Spleen (tissue), 11 donors: Measurements from ENCODE around the gene C1QL3. TPM values are rescaled to one million over a fixed set of nuclear protein-coding genes. Genes with fewer than 3 reads are reported as not detected.

ENCODE experiments used
- DNase-seq: peaks from one replicate; pipeline ENCODE4 v3.0.0-alpha.2; 2020
- H3K27ac ChIP-seq, 8 donors: fragments of 200-600 bp; sonication (generic) in 7 of 8; 1 replicate in 4 of 8; 2 replicates in 4 of 8; pipeline versions ENCODE4 v1.5.0 to v1.8.0; 2016 to 2021; ENCODE audit warnings: inconsistent platforms in 4 of 8, mild to moderate bottlenecking in 4 of 8, moderate library complexity in 1 of 8
- H3K27me3 ChIP-seq, 7 donors: fragments of 200-600 bp; sonication (generic) in 6 of 7; replicated peaks in 1 of 7; 1 replicate in 4 of 7; 2 replicates in 3 of 7; pipeline versions ENCODE4 v1.5.0 to v1.8.0; 2016 to 2021; ENCODE audit warnings: inconsistent platforms in 3 of 7, mild to moderate bottlenecking in 1 of 7
- H3K36me3 ChIP-seq, 6 donors: fragments of 200-600 bp; sonication (generic) in 5 of 6; 1 replicate in 4 of 6; 2 replicates in 2 of 6; pipeline versions ENCODE4 v1.5.0 to v1.8.0; 2016 to 2021; ENCODE audit warnings: inconsistent platforms in 2 of 6
- H3K4me1 ChIP-seq, 6 donors: fragments of 200-600 bp; sonication (generic) in 5 of 6; 1 replicate in 3 of 6; 2 replicates in 3 of 6; pipeline versions ENCODE4 v1.5.0 to v1.8.0; 2016 to 2021; ENCODE audit warnings: inconsistent platforms in 3 of 6
- H3K4me3 ChIP-seq, 8 donors: fragments of 200-600 bp; sonication (generic) in 7 of 8; 1 replicate in 4 of 8; 2 replicates in 4 of 8; pipeline versions ENCODE4 v1.5.0 to v1.8.0; 2016 to 2021; ENCODE audit warnings: inconsistent platforms in 4 of 8, mild to moderate bottlenecking in 4 of 8, moderate library complexity in 2 of 8
- H3K9me3 ChIP-seq, 8 donors: fragments of 200-600 bp; sonication (generic) in 7 of 8; 1 replicate in 4 of 8; 2 replicates in 4 of 8; pipeline versions ENCODE4 v1.5.0 to v1.8.0; 2016 to 2021; ENCODE audit warnings: inconsistent platforms in 4 of 8
- POLR2A ChIP-seq, 3 donors: fragments of 450-650 bp; IDR thresholded peaks; one replicate each; pipeline ENCODE4 v1.5.1; 2017; ENCODE audit warnings: antibody characterized with exemption in 3 of 3, mild to moderate bottlenecking in 1 of 3
- POLR2AphosphoS5 ChIP-seq, 3 donors: sonication (generic); formaldehyde crosslinking; IDR thresholded peaks; one replicate each; pipeline ENCODE4 v1.5.1; 2017; ENCODE audit warnings: antibody characterized with exemption in 3 of 3
- WGBS, 5 donors: extraction: QIAGEN DNeasy Blood & Tissue Kit in 3 of 5; methylation state at CpG; one replicate each; pipeline versions ENCODE4 v1.1.5 to v1.1.7; 2013 to 2018; 5-methylcytosine and 5-hydroxymethylcytosine counted together
- intact Hi-C: fragments of 100-400 bp; cut with DNase I; formaldehyde crosslinking; loops from one replicate; pipeline ENCODE4 v1.15.0; 2023; ENCODE audit warnings: low total_unique reads
- polyA plus RNA-seq, 3 donors: library from polyadenylated mRNA; stranded (reverse); fragments of 200-250 nt; gene quantifications; one replicate each; pipeline ENCODE4 v1.2.1, GENCODE V29; 2013
- total RNA-seq, 7 donors: library from RNA; depleted of rRNA in 3 of 7; stranded (reverse); fragments of >200 nt in 3 of 7; fragmentation: NEBNext Ultra II Directional in 4 of 7; extraction: Animal tissue kit (Norgen Biotek cat#: 25700) in 4 of 7; gene quantifications; one replicate each; pipeline versions ENCODE4 v1.1.0 to v1.2.1, GENCODE V29; 2016 to 2021
- TF ChIP-seq, protein P1 (sequence below), 11 experiments: fragments of 200-600 bp in 7 of 11; fragments of 450-650 bp in 4 of 11; sonication (generic) in 4 of 11; IDR thresholded peaks in 8 of 11; conservative IDR thresholded peaks in 3 of 11; 1 replicate in 7 of 11; 2 replicates in 4 of 11; pipeline versions ENCODE4 v1.4.0 to v1.8.0; 2016 to 2021; ENCODE audit warnings: antibody characterized with exemption in 11 of 11, inconsistent platforms in 4 of 11, mild to moderate bottlenecking in 1 of 11
- donor health status: healthy with polysubstance abuse.
- donor health status: DM: no; HTN: no; CAD: no; lungs with moderate emphysema.
- donor health status: DM: no; HTN: no; CAD: no.
- donor health status: Bipolar disorder and iron deficiency.
- donor health status: healthy.
- donor health status: DM: no; HTN: no; CAD: no.
- donor health status: DM: yes; HTN: yes; CAD: no.

Gene C1QL3
- total and polyA plus RNA-seq, 10 donors: not detected

DNA sequence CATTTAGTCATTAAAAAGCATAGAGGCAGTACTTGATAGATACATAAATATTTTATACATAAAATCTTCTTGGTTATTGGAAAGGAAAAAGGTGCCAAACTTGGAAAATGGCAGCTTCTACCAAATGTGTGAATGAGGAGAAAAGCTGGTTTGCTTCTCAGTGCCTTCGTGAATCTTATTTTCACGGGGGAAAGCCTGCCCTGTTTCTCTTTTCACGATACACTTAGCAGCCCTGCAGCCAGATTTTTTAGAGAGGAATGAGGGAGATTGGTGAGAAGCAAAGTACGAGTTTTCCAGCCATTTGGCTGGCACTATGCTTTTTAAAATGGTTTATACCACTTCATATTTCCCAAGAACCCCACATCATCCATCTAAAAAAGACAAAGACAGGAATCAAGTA, 22.9 kb upstream of the C1QL3 start:
- intact Hi-C loops: no loop called here
- no peak overlapping the region for H3K4me3 ChIP-seq
- no peaks in the 10 kb centered on the region for H3K36me3 ChIP-seq
- peaks cover 0 to 14% (median 0%) of the 10 kb centered on the region in 7 donors for H3K27me3 ChIP-seq
- DNase-seq: no peak
- H3K27ac ChIP-seq: no peak overlapping the region
- H3K9me3 ChIP-seq: no peaks in the 10 kb centered on the region
- WGBS, 5 donors: 81 to 90% (median 89%) methylated on average over 4 of the region's 4 CpGs
- TF ChIP-seq, protein P1, sequence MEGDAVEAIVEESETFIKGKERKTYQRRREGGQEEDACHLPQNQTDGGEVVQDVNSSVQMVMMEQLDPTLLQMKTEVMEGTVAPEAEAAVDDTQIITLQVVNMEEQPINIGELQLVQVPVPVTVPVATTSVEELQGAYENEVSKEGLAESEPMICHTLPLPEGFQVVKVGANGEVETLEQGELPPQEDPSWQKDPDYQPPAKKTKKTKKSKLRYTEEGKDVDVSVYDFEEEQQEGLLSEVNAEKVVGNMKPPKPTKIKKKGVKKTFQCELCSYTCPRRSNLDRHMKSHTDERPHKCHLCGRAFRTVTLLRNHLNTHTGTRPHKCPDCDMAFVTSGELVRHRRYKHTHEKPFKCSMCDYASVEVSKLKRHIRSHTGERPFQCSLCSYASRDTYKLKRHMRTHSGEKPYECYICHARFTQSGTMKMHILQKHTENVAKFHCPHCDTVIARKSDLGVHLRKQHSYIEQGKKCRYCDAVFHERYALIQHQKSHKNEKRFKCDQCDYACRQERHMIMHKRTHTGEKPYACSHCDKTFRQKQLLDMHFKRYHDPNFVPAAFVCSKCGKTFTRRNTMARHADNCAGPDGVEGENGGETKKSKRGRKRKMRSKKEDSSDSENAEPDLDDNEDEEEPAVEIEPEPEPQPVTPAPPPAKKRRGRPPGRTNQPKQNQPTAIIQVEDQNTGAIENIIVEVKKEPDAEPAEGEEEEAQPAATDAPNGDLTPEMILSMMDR (IDR thresholded peaks at IDR 0.05 in 8 of 11, conservative IDR thresholded peaks at IDR 0.05 in 3 of 11): no peak
- TF ChIP-seq POLR2A (IDR thresholded peaks at IDR 0.05) (no peak), POLR2AphosphoS5 (IDR thresholded peaks at IDR 0.05) (no peak)
- no peaks in the 10 kb centered on the region for H3K4me1 ChIP-seq

GRCh38 chr10:16544099-16544498, 22.4 kb upstream of the C1QL3 start:
- intact Hi-C loops: no loop called here
- no peak for DNase-seq
- 75 to 90% (median 84%) methylated on average over 3 of the region's 3 CpGs for WGBS, 5 donors

GRCh38 chr10:16536155-16536554, 14.5 kb upstream of the C1QL3 start:
- 92 to 97% (median 93%) methylated on average over 5 of the region's 5 CpGs for WGBS, 5 donors
- DNase-seq: no peak
- no peaks in the 10 kb centered on the region for H3K4me1 ChIP-seq
- H3K4me3 ChIP-seq: no peak overlapping the region
- peaks cover 0 to 17% (median 0%) of the 10 kb centered on the region in 7 donors for H3K27me3 ChIP-seq
- intact Hi-C loops: no loop called here
- no peak overlapping the region for H3K27ac ChIP-seq
- no peaks in the 10 kb centered on the region for H3K9me3 ChIP-seq
- no peaks in the 10 kb centered on the region for H3K36me3 ChIP-seq
- TF ChIP-seq, protein P1 (IDR thresholded peaks at IDR 0.05 in 8 of 11, conservative IDR thresholded peaks at IDR 0.05 in 3 of 11): no peak
- TF ChIP-seq POLR2AphosphoS5 (IDR thresholded peaks at IDR 0.05) (no peak), POLR2A (IDR thresholded peaks at IDR 0.05) (no peak)

More at GRCh38 chr10:16544099-16544498, 22.4 kb upstream of the C1QL3 start:
- Histone ChIP-seq H3K27me3 (peaks cover 0 to 18% (median 0%) of the 10 kb centered on the region in 7 donors), H3K9me3 (no peaks in the 10 kb centered on the region), H3K4me1 (no peaks in the 10 kb centered on the region), H3K36me3 (no peaks in the 10 kb centered on the region), H3K27ac (no peak overlapping the region), H3K4me3 (no peak overlapping the region)
- TF ChIP-seq POLR2AphosphoS5 (IDR thresholded peaks at IDR 0.05) (no peak), POLR2A (IDR thresholded peaks at IDR 0.05) (no peak)
- TF ChIP-seq, protein P1 (IDR thresholded peaks at IDR 0.05 in 8 of 11, conservative IDR thresholded peaks at IDR 0.05 in 3 of 11): no peak

GRCh38 chr10:16529853-16530252, 8.2 kb upstream of the C1QL3 start:
- Histone ChIP-seq H3K4me3 (no peak overlapping the region), H3K27ac (no peak overlapping the region)
- 76 to 95% (median 81%) methylated on average over 3 of the region's 3 CpGs for WGBS, 5 donors

More at GRCh38 chr10:16529853-16530252, 8.2 kb upstream of the C1QL3 start:
- no peaks in the 10 kb centered on the region for H3K27me3 ChIP-seq
- TF ChIP-seq POLR2AphosphoS5 (IDR thresholded peaks at IDR 0.05) (no peak), POLR2A (IDR thresholded peaks at IDR 0.05) (no peak)
- TF ChIP-seq, protein P1 (IDR thresholded peaks at IDR 0.05 in 8 of 11, conservative IDR thresholded peaks at IDR 0.05 in 3 of 11): no peak
- intact Hi-C loops: no loop called here
- H3K36me3 ChIP-seq: no peaks in the 10 kb centered on the region
- no peaks in the 10 kb centered on the region for H3K9me3 ChIP-seq
- no peak for DNase-seq
- H3K4me1 ChIP-seq: no peaks in the 10 kb centered on the region
